ENCODE results near the gene ANKRD11.
A peak's percentile ranks its signal among the peaks of the same experiment; 100 is the strongest.
"Not testable (repeated sequence)": the region's sequence is repeated elsewhere in the genome, so short reads cannot be mapped to it uniquely, and the experiment has no call there.

The ANKRD11 gene

DNA sequence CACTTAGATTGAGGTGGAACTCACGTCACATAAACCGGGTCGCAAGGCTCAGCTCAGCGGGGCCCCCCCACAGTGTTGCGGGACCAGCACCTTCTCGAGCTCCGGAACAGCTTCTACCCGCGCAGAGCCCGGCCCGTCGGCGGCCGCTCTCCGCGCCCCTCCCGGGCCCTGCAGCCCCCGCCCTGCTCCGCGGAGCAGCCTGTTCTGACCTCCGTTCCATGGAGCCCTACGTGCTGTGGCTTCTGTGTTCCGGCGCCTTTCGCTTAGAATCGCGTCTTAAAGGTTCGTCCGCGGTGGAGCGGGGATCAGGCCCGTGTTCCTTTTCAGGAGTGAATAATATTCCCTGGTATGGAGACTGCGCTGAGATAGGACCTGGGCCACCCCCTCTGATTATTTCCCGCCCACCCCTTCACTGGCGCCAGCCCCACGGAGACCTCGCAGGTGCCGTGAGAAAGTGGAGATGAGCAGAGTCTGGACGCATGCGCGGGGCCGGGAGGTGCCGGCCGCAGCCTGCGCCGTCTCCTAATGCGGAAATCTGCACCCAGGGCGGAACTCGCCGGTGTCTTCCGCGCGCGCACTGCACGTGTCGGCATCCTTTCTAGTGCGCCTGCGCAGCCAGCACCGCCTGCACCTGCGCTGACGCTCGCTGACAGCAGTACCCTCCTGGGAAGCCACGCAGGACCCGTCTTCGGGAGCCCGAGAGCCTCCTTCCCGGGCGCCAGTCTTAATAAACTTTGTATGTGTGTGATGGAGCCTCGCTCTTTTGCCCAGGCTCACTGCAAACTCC is 242.0 kb downstream of the ANKRD11 start:
- Histone ChIP-seq H3K4me1 (ENCODE audit: control insufficient read depth, insufficient read depth, low read depth, low read length) (peaks cover 6% of the 10 kb centered on the region), H2BK15ac (ENCODE audit: low read depth, poor library complexity, severe bottlenecking) (no peak overlapping the region), H3K14ac (ENCODE audit: low read length in 2 of 2) (no peak overlapping the region), H3K4me3 (ENCODE audit: insufficient read depth in 1 of 2, low read depth in 1 of 2, low read length in 2 of 2) (peak overlapping the region in 1 of 2 experiments; percentile 74), H3K18ac (ENCODE audit: low read depth in 1 of 2, low read length in 2 of 2) (no peak overlapping the region), H2AK5ac (ENCODE audit: low read length, severe bottlenecking) (no peak overlapping the region), H3K4me2 (ENCODE audit: low read length, poor library complexity, severe bottlenecking) (no peak overlapping the region), H3K23ac (ENCODE audit: low read length in 2 of 2) (no peak overlapping the region), H4K91ac (ENCODE audit: low read length) (no peak overlapping the region), H3K36me3 (ENCODE audit: control insufficient read depth in 1 of 2, insufficient read depth in 2 of 2, low read depth in 1 of 2, low read length in 2 of 2) (no peaks in the 10 kb centered on the region), H4K8ac (ENCODE audit: low read length) (no peak overlapping the region), H2BK5ac (ENCODE audit: low read depth, low read length, poor library complexity, severe bottlenecking) (no peak overlapping the region), H3K79me1 (replicated peaks; ENCODE audit: low read length, poor library complexity, severe bottlenecking) (peaks cover 3% of the 10 kb centered on the region), H2BK12ac (ENCODE audit: low read length in 2 of 2) (no peak overlapping the region), H3K4ac (ENCODE audit: low read depth in 1 of 2, low read length in 2 of 2) (no peak overlapping the region), H3K27ac (ENCODE audit: low read length, poor library complexity, severe bottlenecking) (no peak overlapping the region), H3K9ac (ENCODE audit: low read length) (peak overlapping the region; percentile 43), H2BK120ac (ENCODE audit: low read depth, low read length) (no peak overlapping the region), H3K27me3 (ENCODE audit: control insufficient read depth in 1 of 2, insufficient read depth in 1 of 2, low read length in 2 of 2) (no peaks in the 10 kb centered on the region), H3K9me3 (ENCODE audit: control insufficient read depth, low read length) (no peaks in the 10 kb centered on the region), H2AFZ (ENCODE audit: low read depth, low read length) (no peak overlapping the region)
- WGBS: 80% methylated on average over 69 of the region's 69 CpGs
- no peak for DNase-seq

DNA sequence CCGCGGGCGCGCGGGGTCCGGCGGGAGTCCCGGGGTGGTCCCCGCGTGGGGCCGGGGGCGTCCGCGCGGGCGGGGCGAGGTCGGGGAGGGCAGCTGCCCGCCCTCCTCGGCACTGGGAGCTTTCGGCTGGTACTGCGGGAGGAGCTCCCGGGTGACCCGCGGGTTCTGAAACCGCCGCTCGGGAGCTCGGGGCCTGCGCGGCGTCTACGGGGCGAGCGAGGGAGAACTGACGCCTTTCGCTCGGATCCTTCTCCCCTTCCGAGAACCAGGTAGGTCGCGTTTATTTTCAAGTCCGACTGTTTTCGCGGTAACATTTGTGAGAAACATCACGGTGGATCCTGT is 242.7 kb downstream of the ANKRD11 start:
- not testable (repeated sequence) for H3K23ac ChIP-seq (ENCODE audit: low read length in 2 of 2); H4K91ac ChIP-seq (ENCODE audit: low read length); H2BK12ac ChIP-seq (ENCODE audit: low read length in 2 of 2); H3K14ac ChIP-seq (ENCODE audit: low read length in 2 of 2); H3K9me3 ChIP-seq (ENCODE audit: control insufficient read depth, low read length); H3K79me1 ChIP-seq (replicated peaks; ENCODE audit: low read length, poor library complexity, severe bottlenecking); H3K18ac ChIP-seq (ENCODE audit: low read depth in 1 of 2, low read length in 2 of 2); H2BK5ac ChIP-seq (ENCODE audit: low read depth, low read length, poor library complexity, severe bottlenecking); H3K4me1 ChIP-seq (ENCODE audit: control insufficient read depth, insufficient read depth, low read depth, low read length); DNase-seq; H2BK15ac ChIP-seq (ENCODE audit: low read depth, poor library complexity, severe bottlenecking); H3K27ac ChIP-seq (ENCODE audit: low read length, poor library complexity, severe bottlenecking); H3K27me3 ChIP-seq (ENCODE audit: control insufficient read depth in 1 of 2, insufficient read depth in 1 of 2, low read length in 2 of 2); H2BK120ac ChIP-seq (ENCODE audit: low read depth, low read length); H2AK5ac ChIP-seq (ENCODE audit: low read length, severe bottlenecking); H3K4ac ChIP-seq (ENCODE audit: low read depth in 1 of 2, low read length in 2 of 2); H4K8ac ChIP-seq (ENCODE audit: low read length); H3K36me3 ChIP-seq (ENCODE audit: control insufficient read depth in 1 of 2, insufficient read depth in 2 of 2, low read depth in 1 of 2, low read length in 2 of 2)
- Histone ChIP-seq H2AFZ (ENCODE audit: low read depth, low read length) (peak overlapping the region; percentile 54), H3K4me3 (ENCODE audit: insufficient read depth in 1 of 2, low read depth in 1 of 2, low read length in 2 of 2) (peak overlapping the region; percentile 59 to 74), H3K4me2 (ENCODE audit: low read length, poor library complexity, severe bottlenecking) (peak overlapping the region; percentile 62), H3K9ac (ENCODE audit: low read length) (peak overlapping the region; percentile 43)
- 4% methylated on average over 29 of the region's 45 CpGs for WGBS

DNA sequence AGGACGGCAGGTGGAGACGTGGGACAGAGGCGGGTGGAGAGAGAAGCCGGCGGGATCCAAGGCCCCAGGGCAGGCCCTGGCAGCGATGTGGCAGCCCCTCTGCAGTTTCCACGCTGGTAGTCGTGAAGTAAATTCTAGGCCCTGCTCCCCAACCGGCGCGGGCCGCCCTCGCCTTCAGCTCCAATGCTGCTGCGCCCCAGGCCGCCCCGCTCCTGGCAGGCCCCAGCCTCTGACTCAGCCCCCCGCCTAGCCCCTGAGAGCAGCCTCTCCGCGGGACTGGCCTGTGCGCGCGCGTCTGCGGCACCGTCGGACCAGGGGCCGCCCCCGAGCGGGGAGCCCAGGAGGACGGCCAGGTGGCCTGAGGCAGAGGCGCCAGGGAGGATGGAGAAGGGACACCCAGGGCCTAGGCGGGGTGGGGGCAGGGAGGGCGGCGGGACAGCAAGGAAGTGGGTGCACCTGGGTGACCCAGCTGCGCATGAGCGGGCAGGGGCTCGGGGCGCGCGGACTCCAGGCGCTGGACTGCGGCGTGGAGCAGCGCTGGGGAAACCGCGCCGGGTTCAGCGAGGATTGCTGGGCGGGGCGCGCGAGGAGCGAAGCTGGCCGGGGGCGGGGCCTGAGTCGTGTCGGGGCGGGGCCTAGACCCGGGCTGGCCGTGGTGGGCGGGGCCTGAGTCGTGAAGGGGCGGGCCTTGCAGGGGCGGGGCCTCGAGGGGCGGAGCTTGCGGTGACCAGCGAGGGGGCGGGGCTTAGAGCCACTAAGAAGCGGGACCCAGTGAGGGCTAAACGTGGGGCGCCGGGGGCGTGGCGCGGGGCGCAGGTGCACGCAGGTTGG is 243.2 kb downstream of the ANKRD11 start:
- peak overlapping the region; percentile 78 for H3K9ac ChIP-seq (ENCODE audit: low read length)
- peak overlapping the region; percentile 17 to 20 for H3K4ac ChIP-seq (ENCODE audit: low read depth in 1 of 2, low read length in 2 of 2)
- H3K79me1 ChIP-seq (replicated peaks; ENCODE audit: low read length, poor library complexity, severe bottlenecking): peaks cover 4% of the 10 kb centered on the region
- 6% methylated on average over 75 of the region's 78 CpGs for WGBS
- H2BK5ac ChIP-seq (ENCODE audit: low read depth, low read length, poor library complexity, severe bottlenecking): no peak overlapping the region
- H3K27ac ChIP-seq (ENCODE audit: low read length, poor library complexity, severe bottlenecking): no peak overlapping the region
- peak overlapping the region; percentile 21 for H4K8ac ChIP-seq (ENCODE audit: low read length)
- H2BK12ac ChIP-seq (ENCODE audit: low read length in 2 of 2): peak overlapping the region in 1 of 2 experiments; percentile 34
- no peak overlapping the region for H2AK5ac ChIP-seq (ENCODE audit: low read length, severe bottlenecking)
- H2AFZ ChIP-seq (ENCODE audit: low read depth, low read length): peak overlapping the region; percentile 78
- H2BK15ac ChIP-seq (ENCODE audit: low read depth, poor library complexity, severe bottlenecking): no peak overlapping the region
- H3K27me3 ChIP-seq (ENCODE audit: control insufficient read depth in 1 of 2, insufficient read depth in 1 of 2, low read length in 2 of 2): no peaks in the 10 kb centered on the region
- H3K9me3 ChIP-seq (ENCODE audit: control insufficient read depth, low read length): no peaks in the 10 kb centered on the region
- H3K36me3 ChIP-seq (ENCODE audit: control insufficient read depth in 1 of 2, insufficient read depth in 2 of 2, low read depth in 1 of 2, low read length in 2 of 2): no peaks in the 10 kb centered on the region
- peak overlapping the region; percentile 5 to 89 for H3K18ac ChIP-seq (ENCODE audit: low read depth in 1 of 2, low read length in 2 of 2)
- H3K14ac ChIP-seq (ENCODE audit: low read length in 2 of 2): peak overlapping the region in 1 of 2 experiments; percentile 53
- H3K23ac ChIP-seq (ENCODE audit: low read length in 2 of 2): peak overlapping the region in 1 of 2 experiments; percentile 80
- H2BK120ac ChIP-seq (ENCODE audit: low read depth, low read length): no peak overlapping the region
- H3K4me3 ChIP-seq (ENCODE audit: insufficient read depth in 1 of 2, low read depth in 1 of 2, low read length in 2 of 2): peak overlapping the region; percentile 61 to 74
- H3K4me2 ChIP-seq (ENCODE audit: low read length, poor library complexity, severe bottlenecking): peak overlapping the region; percentile 72
- peak overlapping the region; percentile 6 for H4K91ac ChIP-seq (ENCODE audit: low read length)
- peaks cover 10% of the 10 kb centered on the region for H3K4me1 ChIP-seq (ENCODE audit: control insufficient read depth, insufficient read depth, low read depth, low read length)
- DNase-seq: peak; percentile 81

DNA sequence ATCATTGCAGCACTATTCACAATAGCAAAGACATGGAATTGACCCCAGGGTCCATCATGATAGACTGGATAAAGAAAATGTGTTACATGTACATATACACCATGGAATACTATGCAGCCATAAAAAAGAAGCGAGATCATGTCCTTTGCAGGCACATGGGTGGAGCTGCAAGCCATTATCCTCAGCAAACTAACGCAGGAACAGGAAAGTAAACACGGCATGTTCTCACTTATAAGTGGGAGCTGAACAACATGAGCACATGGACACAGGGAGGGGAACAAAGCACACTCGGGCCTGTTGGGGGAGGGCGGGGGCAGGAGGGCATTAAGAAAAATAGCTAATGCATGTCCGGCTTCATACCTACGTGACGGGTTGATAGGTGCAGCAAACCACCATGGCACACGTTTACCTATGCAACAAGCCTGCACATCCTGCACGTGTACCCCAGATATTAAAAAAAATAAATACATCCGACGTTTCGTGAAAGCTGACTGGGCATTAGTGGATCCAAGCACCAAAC is 243.9 kb downstream of the ANKRD11 start:
- Histone ChIP-seq H2AK5ac (ENCODE audit: low read length, severe bottlenecking) (no peak overlapping the region), H3K18ac (ENCODE audit: low read depth in 1 of 2, low read length in 2 of 2) (no peak overlapping the region), H3K4ac (ENCODE audit: low read depth in 1 of 2, low read length in 2 of 2) (no peak overlapping the region), H3K4me2 (ENCODE audit: low read length, poor library complexity, severe bottlenecking) (peak overlapping the region; percentile 72), H3K4me1 (ENCODE audit: control insufficient read depth, insufficient read depth, low read depth, low read length) (peaks cover 14% of the 10 kb centered on the region), H3K9ac (ENCODE audit: low read length) (peak overlapping the region; percentile 78), H3K79me1 (replicated peaks; ENCODE audit: low read length, poor library complexity, severe bottlenecking) (peaks cover 8% of the 10 kb centered on the region), H3K27me3 (ENCODE audit: control insufficient read depth in 1 of 2, insufficient read depth in 1 of 2, low read length in 2 of 2) (no peaks in the 10 kb centered on the region), H3K23ac (ENCODE audit: low read length in 2 of 2) (no peak overlapping the region), H3K27ac (ENCODE audit: low read length, poor library complexity, severe bottlenecking) (no peak overlapping the region), H2AFZ (ENCODE audit: low read depth, low read length) (no peak overlapping the region), H4K91ac (ENCODE audit: low read length) (no peak overlapping the region), H2BK15ac (ENCODE audit: low read depth, poor library complexity, severe bottlenecking) (no peak overlapping the region), H4K8ac (ENCODE audit: low read length) (peak overlapping the region; percentile 21), H2BK5ac (ENCODE audit: low read depth, low read length, poor library complexity, severe bottlenecking) (no peak overlapping the region), H3K9me3 (ENCODE audit: control insufficient read depth, low read length) (no peaks in the 10 kb centered on the region), H3K36me3 (ENCODE audit: control insufficient read depth in 1 of 2, insufficient read depth in 2 of 2, low read depth in 1 of 2, low read length in 2 of 2) (no peaks in the 10 kb centered on the region), H3K14ac (ENCODE audit: low read length in 2 of 2) (peak overlapping the region in 1 of 2 experiments; percentile 53), H2BK12ac (ENCODE audit: low read length in 2 of 2) (no peak overlapping the region), H2BK120ac (ENCODE audit: low read depth, low read length) (no peak overlapping the region), H3K4me3 (ENCODE audit: insufficient read depth in 1 of 2, low read depth in 1 of 2, low read length in 2 of 2) (peak overlapping the region in 1 of 2 experiments; percentile 74)
- DNase-seq: no peak
- WGBS: 83% methylated on average over 13 of the region's 13 CpGs

Measured in mesenchymal stem cell (in vitro differentiated cells and primary cell).